OCI-LY1 (cell line): ENCODE measurements around the gene WEE1.

Experiments used
- EZH2 ChIP-seq: fragments of 200-600 bp; sonication (generic), shearing (Covaris generic); IDR thresholded peaks from 2 replicates; pipeline ENCODE4 v1.8.0; 2017; ENCODE audit warnings: borderline replicate concordance, mixed run types, mild to moderate bottlenecking, antibody characterized with exemption, low read length, moderate library complexity, mixed read lengths
- TF ChIP-seq, protein P1 (sequence below): fragments of 200-600 bp; sonication (generic), shearing (Covaris generic); IDR thresholded peaks from 2 replicates; pipeline ENCODE4 v1.5.1; 2017; ENCODE audit warnings: mild to moderate bottlenecking, antibody characterized with exemption, low read length, moderate library complexity, mixed read lengths

DNA sequence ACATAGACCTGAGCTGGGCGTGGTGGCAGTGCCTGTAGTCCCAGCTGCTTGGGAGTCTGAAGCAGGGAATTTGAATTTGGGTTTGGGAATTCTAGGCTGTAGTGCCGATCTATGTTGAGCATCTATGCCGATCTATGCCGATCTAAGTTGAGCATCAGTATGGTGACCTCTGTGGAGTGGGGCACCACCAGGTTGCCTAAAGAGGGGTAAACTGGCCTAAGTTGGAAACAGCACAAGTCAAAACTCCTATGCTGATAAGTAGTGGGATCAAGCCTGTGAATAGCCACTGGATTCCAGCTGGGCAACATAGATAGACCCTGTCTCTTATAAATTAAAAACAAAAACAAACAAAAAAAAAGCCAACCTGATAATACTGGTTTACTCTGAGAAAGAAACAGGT, 7.4 kb downstream of the WEE1 start:
- TF ChIP-seq, protein P1, sequence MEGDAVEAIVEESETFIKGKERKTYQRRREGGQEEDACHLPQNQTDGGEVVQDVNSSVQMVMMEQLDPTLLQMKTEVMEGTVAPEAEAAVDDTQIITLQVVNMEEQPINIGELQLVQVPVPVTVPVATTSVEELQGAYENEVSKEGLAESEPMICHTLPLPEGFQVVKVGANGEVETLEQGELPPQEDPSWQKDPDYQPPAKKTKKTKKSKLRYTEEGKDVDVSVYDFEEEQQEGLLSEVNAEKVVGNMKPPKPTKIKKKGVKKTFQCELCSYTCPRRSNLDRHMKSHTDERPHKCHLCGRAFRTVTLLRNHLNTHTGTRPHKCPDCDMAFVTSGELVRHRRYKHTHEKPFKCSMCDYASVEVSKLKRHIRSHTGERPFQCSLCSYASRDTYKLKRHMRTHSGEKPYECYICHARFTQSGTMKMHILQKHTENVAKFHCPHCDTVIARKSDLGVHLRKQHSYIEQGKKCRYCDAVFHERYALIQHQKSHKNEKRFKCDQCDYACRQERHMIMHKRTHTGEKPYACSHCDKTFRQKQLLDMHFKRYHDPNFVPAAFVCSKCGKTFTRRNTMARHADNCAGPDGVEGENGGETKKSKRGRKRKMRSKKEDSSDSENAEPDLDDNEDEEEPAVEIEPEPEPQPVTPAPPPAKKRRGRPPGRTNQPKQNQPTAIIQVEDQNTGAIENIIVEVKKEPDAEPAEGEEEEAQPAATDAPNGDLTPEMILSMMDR: no peak
- no peak for TF ChIP-seq EZH2
